Measurements from ENCODE around the gene RPL38.

- no peak for TF ChIP-seq POLR2A (IDR thresholded peaks at IDR 0.05; ENCODE audit: low read depth, low read length)
- TF ChIP-seq, protein P1, sequence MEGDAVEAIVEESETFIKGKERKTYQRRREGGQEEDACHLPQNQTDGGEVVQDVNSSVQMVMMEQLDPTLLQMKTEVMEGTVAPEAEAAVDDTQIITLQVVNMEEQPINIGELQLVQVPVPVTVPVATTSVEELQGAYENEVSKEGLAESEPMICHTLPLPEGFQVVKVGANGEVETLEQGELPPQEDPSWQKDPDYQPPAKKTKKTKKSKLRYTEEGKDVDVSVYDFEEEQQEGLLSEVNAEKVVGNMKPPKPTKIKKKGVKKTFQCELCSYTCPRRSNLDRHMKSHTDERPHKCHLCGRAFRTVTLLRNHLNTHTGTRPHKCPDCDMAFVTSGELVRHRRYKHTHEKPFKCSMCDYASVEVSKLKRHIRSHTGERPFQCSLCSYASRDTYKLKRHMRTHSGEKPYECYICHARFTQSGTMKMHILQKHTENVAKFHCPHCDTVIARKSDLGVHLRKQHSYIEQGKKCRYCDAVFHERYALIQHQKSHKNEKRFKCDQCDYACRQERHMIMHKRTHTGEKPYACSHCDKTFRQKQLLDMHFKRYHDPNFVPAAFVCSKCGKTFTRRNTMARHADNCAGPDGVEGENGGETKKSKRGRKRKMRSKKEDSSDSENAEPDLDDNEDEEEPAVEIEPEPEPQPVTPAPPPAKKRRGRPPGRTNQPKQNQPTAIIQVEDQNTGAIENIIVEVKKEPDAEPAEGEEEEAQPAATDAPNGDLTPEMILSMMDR (conservative IDR thresholded peaks at IDR 0.05; ENCODE audit: low read depth, low read length), result no peak
- no peak for TF ChIP-seq CEBPB (IDR thresholded peaks at IDR 0.05; ENCODE audit: low read depth, low read length)
Observed at GRCh38 chr17:74213861-74214391, 10.4 kb downstream of the RPL38 start.
